Measurements from ENCODE around the gene TRPM4. TPM values are rescaled to one million over a fixed set of nuclear protein-coding genes. Genes with fewer than 3 reads are reported as not detected.

Gene TRPM4
- total RNA-seq, 2 experiments from 2014 or later, result 20.9 to 44.2 TPM

DNA sequence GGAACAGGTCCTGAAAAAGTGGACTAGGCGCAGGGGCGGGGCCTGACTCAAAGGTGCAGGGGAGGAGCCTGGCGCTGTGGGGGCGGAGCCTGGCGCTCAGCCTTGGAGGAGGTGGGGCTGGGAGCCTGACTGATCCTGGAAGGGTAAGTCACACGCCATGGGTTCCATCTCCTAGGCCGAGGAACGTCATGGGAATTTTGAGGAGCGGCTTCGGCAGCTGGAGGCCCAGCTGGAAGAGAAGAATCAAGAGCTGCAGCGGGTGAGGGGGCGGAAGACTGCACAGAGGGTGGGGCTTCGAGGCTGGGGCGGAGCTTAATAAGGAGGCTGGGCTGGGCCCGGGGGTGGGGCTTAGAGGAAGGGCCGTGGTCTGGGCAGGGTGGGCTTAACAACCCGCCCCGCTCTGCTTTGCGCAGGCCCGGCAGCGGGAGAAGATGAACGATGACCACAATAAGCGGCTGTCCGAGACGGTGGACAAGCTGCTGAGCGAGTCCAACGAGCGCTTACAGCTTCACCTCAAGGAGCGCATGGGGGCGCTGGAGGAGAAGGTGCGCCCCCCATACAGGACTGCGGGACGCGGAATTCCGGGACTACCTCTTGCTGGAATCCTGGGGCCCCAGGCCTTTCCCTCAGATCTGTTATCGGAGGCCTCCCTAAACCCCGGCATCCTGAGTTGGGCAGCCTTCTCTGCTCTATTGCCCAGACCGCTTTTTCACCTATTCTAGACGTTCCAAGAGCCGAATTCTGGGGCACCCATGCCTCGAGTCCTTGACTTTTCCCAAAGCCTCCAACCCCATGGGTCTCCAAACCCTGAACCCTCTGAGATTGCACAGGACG is 23.8 kb upstream of the TRPM4 start:
- POLR2A ChIA-PET, result no interaction called here
- DNase-seq (ENCODE audit: low spot score), result peak; percentile 48
- no peak for TF ChIP-seq EZH2phosphoT487 (IDR thresholded peaks at IDR 0.05; ENCODE audit: borderline replicate concordance, low read depth, low read length)
- TF ChIP-seq, protein P1, sequence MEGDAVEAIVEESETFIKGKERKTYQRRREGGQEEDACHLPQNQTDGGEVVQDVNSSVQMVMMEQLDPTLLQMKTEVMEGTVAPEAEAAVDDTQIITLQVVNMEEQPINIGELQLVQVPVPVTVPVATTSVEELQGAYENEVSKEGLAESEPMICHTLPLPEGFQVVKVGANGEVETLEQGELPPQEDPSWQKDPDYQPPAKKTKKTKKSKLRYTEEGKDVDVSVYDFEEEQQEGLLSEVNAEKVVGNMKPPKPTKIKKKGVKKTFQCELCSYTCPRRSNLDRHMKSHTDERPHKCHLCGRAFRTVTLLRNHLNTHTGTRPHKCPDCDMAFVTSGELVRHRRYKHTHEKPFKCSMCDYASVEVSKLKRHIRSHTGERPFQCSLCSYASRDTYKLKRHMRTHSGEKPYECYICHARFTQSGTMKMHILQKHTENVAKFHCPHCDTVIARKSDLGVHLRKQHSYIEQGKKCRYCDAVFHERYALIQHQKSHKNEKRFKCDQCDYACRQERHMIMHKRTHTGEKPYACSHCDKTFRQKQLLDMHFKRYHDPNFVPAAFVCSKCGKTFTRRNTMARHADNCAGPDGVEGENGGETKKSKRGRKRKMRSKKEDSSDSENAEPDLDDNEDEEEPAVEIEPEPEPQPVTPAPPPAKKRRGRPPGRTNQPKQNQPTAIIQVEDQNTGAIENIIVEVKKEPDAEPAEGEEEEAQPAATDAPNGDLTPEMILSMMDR (conservative IDR thresholded peaks at IDR 0.05; ENCODE audit: low read length), result no peak
- H3K27ac ChIP-seq (ENCODE audit: low read depth, low read length, poor library complexity, severe bottlenecking), result no peak overlapping the region
- H3K79me2 ChIP-seq (ENCODE audit: insufficient read depth, low read depth, low read length), result no peaks in the 10 kb centered on the region
- H3K4me2 ChIP-seq (ENCODE audit: low read length), result peak overlapping the region; percentile 46; the same call in 1 of the 2 replicates
- intact Hi-C loops (cut with micrococcal nuclease; ENCODE audit: unreplicated experiment), result loop anchor here (5.0 kb wide), 1 partner anchor 312 kb away; no protein-coding TSS in a partner anchor
- H2AFZ ChIP-seq (ENCODE audit: low read length), result peak overlapping the region; percentile 52; the same call in 1 of the 2 replicates
- peaks cover 6% of the 10 kb centered on the region; the same call in 1 of the 2 replicates for H3K36me3 ChIP-seq (ENCODE audit: insufficient read depth, low read length)
- H3K4me3 ChIP-seq (ENCODE audit: low read depth, low read length, poor library complexity, severe bottlenecking), result peak overlapping the region; percentile 51
- CTCF ChIA-PET (ENCODE audit: unreplicated experiment), result no interaction called here
- peaks cover 8% of the 10 kb centered on the region for H3K4me1 ChIP-seq (ENCODE audit: insufficient read depth, low read length, poor library complexity, severe bottlenecking)
- H3K9me3 ChIP-seq (ENCODE audit: low read length), result no peaks in the 10 kb centered on the region
- no peaks in the 10 kb centered on the region for H4K20me1 ChIP-seq (ENCODE audit: insufficient read depth, low read length)
- BruUV-seq (replicated peaks), result no TSS peak
- H3K9me2 ChIP-seq (ENCODE audit: insufficient read depth, low read length), result no peaks in the 10 kb centered on the region

DNA sequence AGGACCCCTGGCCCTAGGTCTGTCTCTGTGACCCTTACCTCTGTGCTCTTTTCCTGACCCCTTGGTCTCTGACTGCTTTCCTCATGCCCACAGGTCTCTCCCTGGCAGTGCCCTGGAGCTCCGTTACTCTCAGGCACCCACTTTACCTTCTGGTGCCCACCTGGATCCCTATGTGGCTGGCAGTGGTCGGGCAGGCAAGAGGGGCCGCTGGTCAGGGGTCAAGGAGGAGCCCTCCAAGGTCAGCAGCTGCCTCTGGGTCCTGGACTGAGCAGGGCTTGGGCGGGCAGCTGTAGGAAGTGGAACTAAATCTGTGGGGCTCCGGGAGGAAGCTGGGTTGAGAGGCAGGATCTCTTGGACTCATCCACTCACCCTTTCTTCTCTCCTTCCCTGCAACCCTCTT is 21.9 kb upstream of the TRPM4 start:
- DNase-seq (ENCODE audit: low spot score), result no peak
- Histone ChIP-seq H3K4me1 (ENCODE audit: insufficient read depth, low read length, poor library complexity, severe bottlenecking) (no peaks in the 10 kb centered on the region), H2AFZ (ENCODE audit: low read length) (no peak overlapping the region), H3K4me2 (ENCODE audit: low read length) (no peak overlapping the region), H3K79me2 (ENCODE audit: insufficient read depth, low read depth, low read length) (no peaks in the 10 kb centered on the region), H4K20me1 (ENCODE audit: insufficient read depth, low read length) (no peaks in the 10 kb centered on the region), H3K9me3 (ENCODE audit: low read length) (no peaks in the 10 kb centered on the region), H3K27ac (ENCODE audit: low read depth, low read length, poor library complexity, severe bottlenecking) (no peak overlapping the region), H3K4me3 (ENCODE audit: low read depth, low read length, poor library complexity, severe bottlenecking) (no peak overlapping the region), H3K9me2 (ENCODE audit: insufficient read depth, low read length) (no peaks in the 10 kb centered on the region), H3K36me3 (ENCODE audit: insufficient read depth, low read length) (peaks cover 6% of the 10 kb centered on the region; the same call in 1 of the 2 replicates)
- intact Hi-C loops (cut with micrococcal nuclease; ENCODE audit: unreplicated experiment), result no loop called here
- TF ChIP-seq EZH2phosphoT487 (IDR thresholded peaks at IDR 0.05; ENCODE audit: borderline replicate concordance, low read depth, low read length), result no peak
- TF ChIP-seq, protein P1 (conservative IDR thresholded peaks at IDR 0.05; ENCODE audit: low read length), result no peak
- CTCF ChIA-PET (ENCODE audit: unreplicated experiment), result no interaction called here
- no TSS peak for BruUV-seq (replicated peaks)
- POLR2A ChIA-PET, result no interaction called here

DNA sequence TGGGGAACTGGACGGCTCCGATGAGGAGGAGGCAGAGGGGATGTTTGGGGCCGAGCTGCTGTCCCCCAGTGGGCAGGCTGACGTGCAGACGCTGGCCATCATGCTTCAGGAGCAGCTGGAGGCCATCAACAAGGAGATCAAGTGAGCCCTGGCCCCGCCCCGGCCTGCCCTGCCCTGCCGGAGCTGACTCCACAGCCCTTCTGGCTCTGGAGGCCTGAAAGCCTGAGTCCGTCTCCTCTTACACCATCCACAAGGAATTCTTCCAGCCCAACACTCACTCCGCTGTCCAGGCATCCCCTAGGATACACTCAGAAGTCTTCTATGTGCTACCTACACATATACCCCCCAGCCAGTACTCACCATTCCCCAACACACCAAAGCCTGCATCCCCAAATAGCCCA is 20.8 kb upstream of the TRPM4 start:
- Histone ChIP-seq H3K9me2 (ENCODE audit: insufficient read depth, low read length) (no peaks in the 10 kb centered on the region), H3K4me3 (ENCODE audit: low read depth, low read length, poor library complexity, severe bottlenecking) (no peak overlapping the region), H3K4me2 (ENCODE audit: low read length) (no peak overlapping the region), H3K27ac (ENCODE audit: low read depth, low read length, poor library complexity, severe bottlenecking) (no peak overlapping the region), H4K20me1 (ENCODE audit: insufficient read depth, low read length) (no peaks in the 10 kb centered on the region), H2AFZ (ENCODE audit: low read length) (no peak overlapping the region), H3K36me3 (ENCODE audit: insufficient read depth, low read length) (peaks cover 6% of the 10 kb centered on the region; the same call in 1 of the 2 replicates), H3K4me1 (ENCODE audit: insufficient read depth, low read length, poor library complexity, severe bottlenecking) (no peaks in the 10 kb centered on the region), H3K79me2 (ENCODE audit: insufficient read depth, low read depth, low read length) (no peaks in the 10 kb centered on the region), H3K9me3 (ENCODE audit: low read length) (no peaks in the 10 kb centered on the region)
- CTCF ChIA-PET (ENCODE audit: unreplicated experiment), result no interaction called here
- TF ChIP-seq, protein P1 (conservative IDR thresholded peaks at IDR 0.05; ENCODE audit: low read length), result no peak
- TF ChIP-seq EZH2phosphoT487 (IDR thresholded peaks at IDR 0.05; ENCODE audit: borderline replicate concordance, low read depth, low read length), result no peak
- DNase-seq (ENCODE audit: low spot score), result no peak
- intact Hi-C loops (cut with micrococcal nuclease; ENCODE audit: unreplicated experiment), result no loop called here
- POLR2A ChIA-PET, result no interaction called here
- no TSS peak for BruUV-seq (replicated peaks)

Measured in OCI-LY7 (cell line).